Esophagus muscularis mucosa (tissue), 4 donors: ENCODE measurements around the gene KCMF1.

ENCODE experiments used
- CTCF ChIP-seq, 3 experiments: fragments of 200-600 bp in 2 of 3; fragments of 450-650 bp in 1 of 3; sonication (generic) in 2 of 3; IDR thresholded peaks; one replicate each; pipeline ENCODE4 v1.5.1; 2017 to 2019; ENCODE audit warnings: antibody characterized with exemption in 3 of 3, mild to moderate bottlenecking in 2 of 3, moderate library complexity in 1 of 3
- EP300 ChIP-seq: sonication (generic); formaldehyde crosslinking; IDR thresholded peaks from one replicate; pipeline ENCODE4 v1.6.1; 2017; ENCODE audit warnings: antibody characterized with exemption
- POLR2A ChIP-seq: fragments of 450-650 bp; IDR thresholded peaks from one replicate; pipeline ENCODE4 v1.6.1; 2017; ENCODE audit warnings: antibody characterized with exemption, moderate library complexity, mild to moderate bottlenecking, low read depth

- TF ChIP-seq CTCF (IDR thresholded peaks at IDR 0.05) (no peak), EP300 (no peak), POLR2A (no peak)
These were observed 63.2 kb downstream of the KCMF1 start for GRCh38 chr2:85034158-85034557.
